LNCAP (cell line): ENCODE results near the gene DAB1.

Source experiments
- TF ChIP-seq, protein P1 (sequence below): fragments of 450-650 bp; IDR thresholded peaks from 2 replicates; pipeline ENCODE4 v1.5.1; 2017; ENCODE audit warnings: mild to moderate bottlenecking

The DAB1 gene

DNA sequence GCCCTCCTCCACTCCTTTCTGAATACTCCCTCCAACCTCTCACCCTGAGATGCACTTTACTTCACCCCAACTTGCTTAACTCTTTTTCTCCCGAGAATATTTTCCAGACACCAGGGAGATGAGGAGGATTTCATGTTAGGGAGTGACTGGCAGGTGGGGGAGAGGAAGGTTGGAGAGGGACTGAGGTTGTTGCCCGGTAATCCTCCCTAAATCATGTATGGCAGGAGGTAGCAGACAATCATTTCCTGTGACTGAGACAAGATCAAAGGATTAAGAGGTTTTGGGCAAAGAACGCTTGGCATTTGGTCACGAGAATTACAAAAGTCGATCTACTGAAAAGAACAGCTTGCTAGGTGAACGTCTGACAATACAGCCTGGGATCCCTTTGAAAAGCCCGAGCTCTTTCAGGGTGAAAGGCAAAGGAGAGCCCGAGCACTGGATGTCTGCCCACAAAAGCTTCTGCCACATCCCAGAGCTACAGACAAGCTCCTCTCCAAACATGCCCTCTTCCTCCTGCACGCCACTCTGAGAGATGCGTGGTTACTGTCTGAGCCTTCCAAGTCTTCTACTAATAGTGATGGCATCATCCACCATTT, 154.1 kb downstream of the DAB1 start:
- TF ChIP-seq, protein P1, sequence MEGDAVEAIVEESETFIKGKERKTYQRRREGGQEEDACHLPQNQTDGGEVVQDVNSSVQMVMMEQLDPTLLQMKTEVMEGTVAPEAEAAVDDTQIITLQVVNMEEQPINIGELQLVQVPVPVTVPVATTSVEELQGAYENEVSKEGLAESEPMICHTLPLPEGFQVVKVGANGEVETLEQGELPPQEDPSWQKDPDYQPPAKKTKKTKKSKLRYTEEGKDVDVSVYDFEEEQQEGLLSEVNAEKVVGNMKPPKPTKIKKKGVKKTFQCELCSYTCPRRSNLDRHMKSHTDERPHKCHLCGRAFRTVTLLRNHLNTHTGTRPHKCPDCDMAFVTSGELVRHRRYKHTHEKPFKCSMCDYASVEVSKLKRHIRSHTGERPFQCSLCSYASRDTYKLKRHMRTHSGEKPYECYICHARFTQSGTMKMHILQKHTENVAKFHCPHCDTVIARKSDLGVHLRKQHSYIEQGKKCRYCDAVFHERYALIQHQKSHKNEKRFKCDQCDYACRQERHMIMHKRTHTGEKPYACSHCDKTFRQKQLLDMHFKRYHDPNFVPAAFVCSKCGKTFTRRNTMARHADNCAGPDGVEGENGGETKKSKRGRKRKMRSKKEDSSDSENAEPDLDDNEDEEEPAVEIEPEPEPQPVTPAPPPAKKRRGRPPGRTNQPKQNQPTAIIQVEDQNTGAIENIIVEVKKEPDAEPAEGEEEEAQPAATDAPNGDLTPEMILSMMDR = no peak

DNA sequence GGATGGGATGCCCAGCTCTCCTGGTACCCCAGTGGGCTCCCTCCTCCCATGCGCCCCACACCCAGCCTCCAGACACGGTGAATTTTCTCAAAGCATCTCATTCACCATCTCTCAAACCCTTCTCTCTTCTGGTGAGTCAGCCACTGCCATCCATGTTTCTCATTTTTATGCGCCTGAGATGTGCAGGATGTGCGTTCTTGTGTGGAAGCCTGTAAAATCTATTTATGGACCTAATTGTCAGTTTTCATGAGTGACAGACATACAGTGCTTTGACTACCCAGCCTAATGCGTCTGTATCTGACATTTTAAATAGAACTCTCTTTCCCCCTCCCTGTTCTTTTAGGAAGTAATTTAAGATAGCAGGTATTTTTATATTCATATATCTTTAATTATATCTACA, 158.8 kb downstream of the DAB1 start:
- TF ChIP-seq, protein P1 = no peak

DNA sequence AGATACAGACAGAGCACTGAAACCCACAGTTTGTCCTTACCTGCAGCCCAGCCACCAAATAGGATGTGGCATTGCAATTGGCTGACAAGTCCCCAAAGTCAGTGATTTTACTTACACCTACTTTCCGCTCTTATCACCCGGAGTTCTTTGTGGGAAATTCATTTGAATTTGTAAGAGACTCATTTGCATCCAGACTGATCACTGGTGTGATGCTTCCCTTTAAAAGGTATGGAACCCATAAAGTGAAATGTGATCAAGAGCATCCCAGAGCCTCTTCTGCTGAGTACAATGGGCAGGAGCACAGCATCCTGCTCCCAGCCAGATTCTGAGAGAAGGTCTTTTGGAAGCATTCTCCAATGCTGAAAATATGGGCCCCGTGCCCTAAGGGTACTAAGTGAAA, 161.4 kb downstream of the DAB1 start:
- TF ChIP-seq, protein P1 = no peak

DNA sequence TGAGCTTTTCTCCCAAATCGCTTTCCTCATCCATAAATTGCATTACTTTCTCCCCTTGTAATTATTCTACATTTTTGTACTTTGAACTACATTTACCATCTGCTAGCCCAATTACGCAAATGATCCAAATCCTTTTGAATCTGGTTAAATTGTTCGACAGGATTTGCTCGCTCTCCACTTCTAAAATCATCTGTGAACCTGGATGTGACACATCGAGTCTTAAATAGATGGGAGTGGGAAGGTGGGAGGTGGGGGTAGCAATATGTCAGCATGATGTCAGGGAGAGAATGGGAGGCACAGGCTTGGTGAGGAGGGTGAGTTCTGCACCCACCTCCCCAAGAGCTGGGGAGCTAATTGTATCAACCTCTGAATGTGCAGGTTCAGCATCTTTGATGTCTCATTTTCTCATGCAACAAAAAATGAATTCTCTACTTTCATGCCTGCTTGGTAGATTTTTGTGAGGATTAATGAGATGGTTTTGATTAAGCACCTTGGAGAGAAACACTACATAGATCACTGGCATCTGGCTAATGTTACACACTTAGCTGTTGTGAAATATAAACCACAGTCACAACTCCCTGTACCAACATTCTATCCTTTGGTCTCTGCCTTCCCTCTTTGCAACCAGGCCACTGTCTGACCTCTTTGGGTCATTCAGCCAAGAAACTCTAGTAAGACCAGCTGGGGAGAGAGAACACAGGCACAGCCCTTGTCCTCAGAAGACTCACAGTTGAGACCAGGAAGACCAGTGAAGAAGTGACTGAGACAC, 165.1 kb downstream of the DAB1 start:
- TF ChIP-seq, protein P1 = no peak

DNA sequence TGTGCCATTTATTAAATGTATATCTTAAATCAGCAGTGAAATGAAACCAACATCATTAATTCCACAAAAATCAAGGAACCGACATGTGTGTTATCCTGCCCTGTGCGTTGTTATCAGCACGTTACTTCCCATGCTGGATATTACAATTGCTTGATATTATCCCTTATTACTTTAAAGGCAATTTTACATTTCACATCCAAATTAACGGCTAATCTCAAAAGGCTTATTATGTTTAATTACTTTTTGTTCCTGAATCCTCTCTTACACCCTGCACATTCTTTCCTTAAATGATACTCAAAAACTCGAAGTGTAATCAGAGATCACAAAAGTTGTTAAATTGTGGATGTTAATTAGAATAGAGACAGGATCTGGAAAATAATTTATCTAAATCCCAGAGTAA, 167.9 kb downstream of the DAB1 start:
- TF ChIP-seq, protein P1 = no peak

DNA sequence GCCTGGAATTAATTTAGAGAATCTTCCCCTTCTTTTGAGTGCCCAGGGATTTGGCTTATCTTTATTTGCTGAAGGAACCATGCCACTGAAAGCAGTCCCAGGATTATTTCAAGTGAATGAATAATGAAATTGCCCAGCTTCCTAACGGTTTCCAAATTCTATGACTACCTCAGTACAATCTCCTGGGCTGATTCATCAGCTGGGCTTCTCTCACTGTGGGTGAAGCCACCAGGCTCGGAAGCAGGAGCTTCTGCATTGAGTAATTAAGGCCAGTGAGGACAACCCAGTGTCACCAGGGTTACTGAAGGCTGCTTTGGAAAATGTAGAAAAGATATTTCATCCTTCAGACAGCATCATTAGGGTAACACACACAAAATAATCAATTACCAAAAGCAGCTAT, 169.8 kb downstream of the DAB1 start:
- TF ChIP-seq, protein P1 = no peak

DNA sequence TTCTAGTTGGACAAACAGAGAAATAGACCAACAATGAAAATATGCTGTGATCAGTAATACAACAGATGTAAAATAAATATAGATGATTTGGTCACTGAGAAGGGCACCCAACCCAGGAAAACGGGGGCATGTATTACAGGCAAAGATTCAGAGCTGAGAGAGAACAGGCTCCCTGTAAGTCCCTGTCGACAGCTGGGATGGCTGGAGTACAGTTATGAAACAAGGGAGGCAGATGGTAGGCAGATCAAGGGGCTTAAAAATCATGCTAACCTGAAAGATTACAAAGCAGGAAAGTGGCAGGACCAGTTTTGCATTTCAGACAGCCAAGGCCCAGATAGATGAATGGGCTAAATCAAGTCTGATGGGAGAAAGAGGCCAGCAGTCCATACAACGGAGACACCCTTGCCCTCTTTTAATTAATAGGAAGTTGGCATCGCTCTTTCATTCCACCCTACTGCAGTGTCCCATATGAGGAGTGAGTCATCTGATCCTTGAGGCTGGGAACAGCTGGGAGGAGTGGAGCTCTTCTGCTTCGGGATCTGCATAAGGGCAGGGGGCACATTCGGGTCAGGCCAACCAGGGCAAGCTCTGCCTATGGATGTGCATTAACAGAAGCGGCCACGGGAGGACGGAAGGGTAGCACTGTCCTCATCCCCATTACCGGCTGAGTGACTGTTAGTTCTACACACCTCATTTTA, 171.1 kb downstream of the DAB1 start:
- TF ChIP-seq, protein P1 = no peak
